GM18870 (cell line): Measurements from ENCODE around the gene PYDC1.
"Not testable (repeated sequence)": the region's sequence is repeated elsewhere in the genome, so short reads cannot be mapped to it uniquely, and the experiment has no call there.

Experiments
- ATAC-seq: cut with Tn5 transposase; IDR thresholded peaks from one replicate; pipeline ENCODE4 v1.9.1; 2021; ENCODE audit warnings: moderate library complexity; ENCODE audit not compliant: unreplicated experiment

Gene PYDC1

GRCh38 chr16:31181102-31181830 lies 35.7 kb downstream of the PYDC1 start:
- ATAC-seq: no peak

- ATAC-seq: peak; percentile 59
Observed at GRCh38 chr16:31179747-31180459, 37.0 kb downstream of the PYDC1 start, which contains the start of gene FUS. TSS of gene FUS (plus strand) at chr16:31180139. CDS start at chr16:31180215, 76 bp downstream.

DNA sequence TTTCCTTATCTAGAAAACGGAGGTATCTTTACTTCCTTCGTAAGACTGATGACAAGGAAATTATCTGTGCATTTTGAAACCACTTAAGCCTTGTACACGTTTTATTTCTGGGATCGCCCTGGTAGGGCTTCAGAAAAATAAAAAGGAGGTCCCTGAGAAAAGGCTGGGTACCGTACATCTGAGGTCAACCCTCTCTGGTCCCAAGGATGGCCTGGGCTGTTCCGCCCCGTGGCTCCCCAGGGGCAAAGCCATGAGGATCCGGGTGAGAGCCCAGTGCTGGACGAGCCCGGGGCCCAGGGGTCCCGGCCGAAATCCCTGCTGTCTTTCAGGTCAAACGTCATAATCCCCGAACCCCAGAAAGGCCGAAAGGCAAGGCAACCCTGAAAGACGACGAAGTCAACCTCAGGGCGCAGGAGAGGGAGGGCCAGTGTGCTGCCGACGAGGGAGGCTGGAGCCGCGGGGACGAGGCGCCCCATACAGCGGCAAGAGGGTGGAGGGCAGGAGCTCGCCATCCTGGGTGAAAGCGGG lies 37.7 kb downstream of the PYDC1 start:
- peak; percentile 6 for ATAC-seq

DNA sequence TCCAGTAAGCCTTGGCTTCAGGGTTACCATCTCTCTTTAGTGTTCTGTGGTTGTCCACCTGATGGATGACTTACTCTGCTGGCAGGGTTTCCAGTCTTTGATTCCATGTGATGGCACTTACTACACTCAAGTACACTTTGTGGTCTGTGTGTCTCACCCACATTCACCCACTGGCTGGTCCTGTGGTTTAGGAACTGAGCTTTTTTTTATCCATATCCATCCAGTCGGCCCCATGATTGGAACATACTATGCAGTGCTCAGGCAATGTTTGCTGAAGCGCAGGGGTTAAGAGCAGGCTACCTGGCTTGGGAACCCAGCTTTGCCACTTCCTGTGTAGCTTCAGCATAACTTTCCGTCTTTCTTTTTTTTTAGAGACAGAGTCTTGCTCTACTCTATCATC lies 39.8 kb downstream of the PYDC1 start:
- no peak for ATAC-seq

- ATAC-seq: not testable (repeated sequence)
Observed at GRCh38 chr16:31170048-31170447, 46.9 kb downstream of the PYDC1 start.

GRCh38 chr16:31168848-31169247 lies 48.1 kb downstream of the PYDC1 start:
- no peak for ATAC-seq

DNA sequence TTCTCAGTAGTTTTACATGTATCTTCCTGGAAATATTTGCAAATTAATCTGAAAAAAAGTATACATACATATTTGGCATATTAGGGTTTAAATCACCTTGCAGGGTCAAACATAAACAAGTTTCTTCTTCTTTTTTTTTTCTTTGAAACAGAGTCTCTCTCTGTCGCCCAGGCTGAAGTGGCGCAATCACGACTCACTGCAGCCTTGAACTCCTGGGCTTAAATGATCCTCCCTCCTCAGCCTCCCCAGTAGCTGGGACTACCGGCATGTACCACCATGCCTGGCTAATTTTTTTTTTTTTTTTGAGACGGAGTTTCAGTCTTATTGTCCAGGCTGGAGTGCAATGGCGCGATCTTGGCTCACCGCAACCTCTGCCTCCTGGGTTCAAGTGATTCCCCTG lies 49.6 kb downstream of the PYDC1 start:
- no peak for ATAC-seq
